B cell (primary cell): Measurements from ENCODE around the gene IYD.

Experiments
- EZH2 ChIP-seq: IDR thresholded peaks from 2 replicates; pipeline ENCODE4 v1.6.1; 2012; ENCODE audit warnings: borderline replicate concordance, low read depth, mild to moderate bottlenecking, moderate library complexity, low read length; ENCODE audit not compliant: insufficient read depth, poor library complexity, severe bottlenecking
- TF ChIP-seq, protein P1 (sequence below): fragments of 200-600 bp; IDR thresholded peaks from one replicate; pipeline ENCODE4 v1.8.0; 2022; ENCODE audit warnings: antibody characterized with exemption, mild to moderate bottlenecking

- TF ChIP-seq EZH2 = no peak
- TF ChIP-seq, protein P1, sequence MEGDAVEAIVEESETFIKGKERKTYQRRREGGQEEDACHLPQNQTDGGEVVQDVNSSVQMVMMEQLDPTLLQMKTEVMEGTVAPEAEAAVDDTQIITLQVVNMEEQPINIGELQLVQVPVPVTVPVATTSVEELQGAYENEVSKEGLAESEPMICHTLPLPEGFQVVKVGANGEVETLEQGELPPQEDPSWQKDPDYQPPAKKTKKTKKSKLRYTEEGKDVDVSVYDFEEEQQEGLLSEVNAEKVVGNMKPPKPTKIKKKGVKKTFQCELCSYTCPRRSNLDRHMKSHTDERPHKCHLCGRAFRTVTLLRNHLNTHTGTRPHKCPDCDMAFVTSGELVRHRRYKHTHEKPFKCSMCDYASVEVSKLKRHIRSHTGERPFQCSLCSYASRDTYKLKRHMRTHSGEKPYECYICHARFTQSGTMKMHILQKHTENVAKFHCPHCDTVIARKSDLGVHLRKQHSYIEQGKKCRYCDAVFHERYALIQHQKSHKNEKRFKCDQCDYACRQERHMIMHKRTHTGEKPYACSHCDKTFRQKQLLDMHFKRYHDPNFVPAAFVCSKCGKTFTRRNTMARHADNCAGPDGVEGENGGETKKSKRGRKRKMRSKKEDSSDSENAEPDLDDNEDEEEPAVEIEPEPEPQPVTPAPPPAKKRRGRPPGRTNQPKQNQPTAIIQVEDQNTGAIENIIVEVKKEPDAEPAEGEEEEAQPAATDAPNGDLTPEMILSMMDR = no peak
Observed at GRCh38 chr6:150408842-150409241, 40.0 kb downstream of the IYD start.
